H1 (cell line): ENCODE measurements around the gene MMAB. TPM values are rescaled to one million over a fixed set of nuclear protein-coding genes. Genes with fewer than 3 reads are reported as not detected.

Experiments used
- CTCF ChIA-PET: fragments of 300-600 bp; sonication (Branson Sonifier 250); formaldehyde crosslinking; loops from one replicate; lab custom pipeline; 2021; ENCODE audit not compliant: partially characterized antibody; lab: Charles Lee
- POLR2A ChIA-PET: fragments of 300-600 bp; sonication (Branson Sonifier 250); formaldehyde crosslinking; loops from one replicate; lab custom pipeline; 2021; ENCODE audit warnings: inconsistent platforms; ENCODE audit not compliant: partially characterized antibody; lab: Charles Lee
- DNase-seq, 2 experiments: peaks; one replicate each; pipeline versions ENCODE4 v3.0.0 to v3.0.0-alpha.2; 2010 to 2022; ENCODE audit warnings: low spot score in 2 of 2, low read depth in 1 of 2, mixed read lengths in 1 of 2
- FAIRE-seq: peaks from 2 replicates; lab custom pipeline; 2011; peaks lifted over from hg19 to GRCh38; lab: Jason Lieb, UNC
- H2AFZ ChIP-seq: 2 replicates; pipeline ENCODE4 v1.8.1; 2012; ENCODE audit warnings: low read length, inconsistent platforms
- H2AK5ac ChIP-seq: 2 replicates; pipeline ENCODE4 v1.6.1; 2013; ENCODE audit warnings: low read depth, low read length
- H2BK120ac ChIP-seq: replicated peaks from 2 replicates; pipeline ENCODE3; 2013; ENCODE audit warnings: low read depth, low read length, inconsistent platforms
- H2BK12ac ChIP-seq: 2 replicates; pipeline ENCODE4 v1.6.1; 2013; ENCODE audit warnings: low read depth, low read length
- H2BK15ac ChIP-seq: 2 replicates; pipeline ENCODE4 v1.6.1; 2013; ENCODE audit warnings: low read length
- H2BK20ac ChIP-seq: 2 replicates; pipeline ENCODE4 v1.6.1; 2013; ENCODE audit warnings: low read length
- H2BK5ac ChIP-seq: 2 replicates; pipeline ENCODE4 v1.6.1; 2013; ENCODE audit warnings: low read depth, low read length
- H3K14ac ChIP-seq: 2 replicates; pipeline ENCODE4 v1.6.1; 2013; ENCODE audit warnings: inconsistent platforms; ENCODE audit not compliant: insufficient read length
- H3K18ac ChIP-seq: 2 replicates; pipeline ENCODE4 v1.6.1; 2013; ENCODE audit warnings: low read length; ENCODE audit errors: extremely low read depth
- H3K23ac ChIP-seq: 2 replicates; pipeline ENCODE4 v1.6.1; 2013; ENCODE audit warnings: inconsistent platforms; ENCODE audit not compliant: insufficient read length
- H3K23me2 ChIP-seq: 2 replicates; pipeline ENCODE4 v1.6.1; 2013; ENCODE audit warnings: low read depth, low read length
- H3K27ac ChIP-seq: 2 replicates; pipeline ENCODE4 v1.6.1; 2011; ENCODE audit warnings: low read depth, low read length, inconsistent platforms
- H3K27me3 ChIP-seq, 4 experiments: replicated peaks in 1 of 4; 1 replicate in 1 of 4; 2 replicates in 3 of 4; pipeline versions ENCODE4 v1.6.1 to v1.8.1; 2011 to 2013; ENCODE audit warnings: low read length in 3 of 4, mild to moderate bottlenecking in 3 of 4, inconsistent platforms in 2 of 4, mixed read lengths in 2 of 4, moderate library complexity in 1 of 4; ENCODE audit not compliant: control insufficient read depth in 3 of 4, insufficient read depth in 3 of 4; ENCODE audit errors: extremely low read depth in 1 of 4
- H3K36me3 ChIP-seq, 4 experiments: 2 replicates each; pipeline versions ENCODE4 v1.6.1 to v1.8.1; 2011 to 2013; ENCODE audit warnings: mild to moderate bottlenecking in 4 of 4, low read length in 3 of 4, moderate library complexity in 2 of 4, control low read depth in 1 of 4, inconsistent platforms in 1 of 4; ENCODE audit not compliant: insufficient read depth in 4 of 4, control insufficient read depth in 2 of 4
- H3K4ac ChIP-seq: replicated peaks from 2 replicates; pipeline ENCODE3; 2013; ENCODE audit warnings: low read length, low read depth, mixed read lengths, inconsistent platforms; ENCODE audit not compliant: insufficient read length
- H3K4me1 ChIP-seq, 4 experiments: replicated peaks in 1 of 4; 1 replicate in 1 of 4; 2 replicates in 3 of 4; pipeline versions ENCODE4 v1.6.1 to v1.8.1; 2011 to 2013; ENCODE audit warnings: low read length in 3 of 4, inconsistent platforms in 2 of 4, mixed read lengths in 1 of 4; ENCODE audit not compliant: insufficient read depth in 4 of 4, control insufficient read depth in 3 of 4
- H3K4me2 ChIP-seq, 2 experiments: 2 replicates each; pipeline versions ENCODE4 v1.6.1 to v1.8.1; 2011 to 2013; ENCODE audit warnings: low read depth in 2 of 2, low read length in 2 of 2, control low read depth in 1 of 2, inconsistent platforms in 1 of 2, mild to moderate bottlenecking in 1 of 2; ENCODE audit not compliant: insufficient read depth in 1 of 2
- H3K4me3 ChIP-seq, 4 experiments: fragments of 200-600, 300-600 bp in 1 of 4; sonication (generic), shearing (Covaris generic), sonication (Bioruptor Twin) in 1 of 4; 2 replicates each; pipeline versions ENCODE4 v1.5.1 to v1.8.1; 2011 to 2016; ENCODE audit warnings: low read length in 4 of 4, low read depth in 3 of 4, control low read depth in 2 of 4, inconsistent platforms in 2 of 4, mild to moderate bottlenecking in 2 of 4, mixed read lengths in 1 of 4, moderate library complexity in 1 of 4; ENCODE audit not compliant: insufficient read depth in 2 of 4; ENCODE audit errors: extremely low read depth in 1 of 4
- H3K56ac ChIP-seq: replicated peaks from 2 replicates; pipeline ENCODE3; 2013; ENCODE audit warnings: low read depth, mild to moderate bottlenecking, mixed read lengths, low read length, inconsistent platforms; ENCODE audit not compliant: insufficient read length
- H3K79me1 ChIP-seq: 2 replicates; pipeline ENCODE4 v1.6.1; 2013; ENCODE audit warnings: low read depth, low read length, control low read depth
- H3K79me2 ChIP-seq, 2 experiments: 2 replicates each; pipeline versions ENCODE4 v1.6.1 to v1.8.1; 2012 to 2013; ENCODE audit warnings: low read length in 2 of 2, mild to moderate bottlenecking in 2 of 2, inconsistent platforms in 1 of 2; ENCODE audit not compliant: insufficient read depth in 2 of 2, control insufficient read depth in 1 of 2
- H3K9ac ChIP-seq, 4 experiments: replicated peaks in 1 of 4; 1 replicate in 1 of 4; 2 replicates in 3 of 4; pipeline versions ENCODE4 v1.6.1 to v1.8.1; 2011 to 2013; ENCODE audit warnings: low read depth in 3 of 4, low read length in 3 of 4, control low read depth in 2 of 4, mild to moderate bottlenecking in 2 of 4, moderate library complexity in 2 of 4, inconsistent platforms in 1 of 4; ENCODE audit errors: extremely low read depth in 1 of 4
- H3K9me3 ChIP-seq, 2 experiments: 2 replicates each; pipeline versions ENCODE4 v1.6.1 to v1.8.1; 2012 to 2013; ENCODE audit warnings: mild to moderate bottlenecking in 2 of 2, moderate library complexity in 2 of 2, control low read depth in 1 of 2, inconsistent platforms in 1 of 2, low read depth in 1 of 2, low read length in 1 of 2, mixed read lengths in 1 of 2; ENCODE audit not compliant: insufficient read depth in 2 of 2
- H4K20me1 ChIP-seq, 2 experiments: replicated peaks in 1 of 2; 2 replicates each; pipeline versions ENCODE3 to v1.8.1; 2011 to 2013; ENCODE audit warnings: inconsistent platforms in 2 of 2, low read length in 2 of 2, mild to moderate bottlenecking in 1 of 2; ENCODE audit not compliant: insufficient read depth in 2 of 2, control insufficient read depth in 1 of 2
- H4K5ac ChIP-seq: 2 replicates; pipeline ENCODE4 v1.6.1; 2013; ENCODE audit warnings: low read length, low read depth, mixed read lengths, inconsistent platforms; ENCODE audit not compliant: insufficient read length
- H4K8ac ChIP-seq: 2 replicates; pipeline ENCODE4 v1.8.0; 2013; ENCODE audit warnings: mild to moderate bottlenecking, moderate library complexity, low read length, inconsistent platforms; ENCODE audit not compliant: insufficient read depth; ENCODE audit errors: extremely low read depth
- H4K91ac ChIP-seq: replicated peaks from 2 replicates; pipeline ENCODE3; 2013; ENCODE audit warnings: low read length, mixed read lengths, inconsistent platforms; ENCODE audit not compliant: insufficient read length
- E2F6 ChIP-seq: IDR thresholded peaks from 2 replicates; pipeline ENCODE4 v1.6.1; 2012; ENCODE audit warnings: inconsistent platforms
- HDAC6 ChIP-seq: IDR thresholded peaks from one replicate; pipeline ENCODE4 v1.7.1; 2012; ENCODE audit warnings: low read depth, mild to moderate bottlenecking, inconsistent platforms, low read length, moderate library complexity
- JUND ChIP-seq: IDR thresholded peaks from 2 replicates; pipeline ENCODE4 v1.6.1; 2011; ENCODE audit warnings: mild to moderate bottlenecking, improper control_type of control experiment, low read length
- PHF8 ChIP-seq: fragments of 200-600 bp; sonication (generic); conservative IDR thresholded peaks from 2 replicates; pipeline ENCODE4 v1.7.1; 2012; ENCODE audit warnings: low read depth, mild to moderate bottlenecking, inconsistent platforms, low read length, moderate library complexity
- WGBS, 2 experiments: shearing (Covaris generic) in 1 of 2; methylation state at CpG; one replicate each; pipeline versions ENCODE4 v1.1.6 to v1.1.7; 2013 to 2015; ENCODE audit warnings: low lambda C conversion rate in 2 of 2, mixed read lengths in 2 of 2, inconsistent platforms in 1 of 2, low coverage in 1 of 2, missing lambda C conversion rate in 1 of 2; ENCODE audit not compliant: insufficient replicate concordance in 2 of 2, insufficient coverage in 1 of 2, insufficient read length in 1 of 2; ENCODE audit errors: extremely low coverage in 1 of 2, missing lambda C conversion rate in 1 of 2; 5-methylcytosine and 5-hydroxymethylcytosine counted together
- polyA plus RNA-seq, 7 experiments: library from polyadenylated mRNA; depleted of rRNA in 3 of 7; stranded (reverse) in 5 of 7; unstranded in 2 of 7; fragments of >200 nt in 5 of 7; fragments of 200-250 nt in 2 of 7; gene quantifications; 1 replicate in 5 of 7; 2 replicates in 1 of 7; 4 replicates in 1 of 7; pipeline versions ENCODE4 v1.2.1 to v1.2.3, GENCODE V29; 2011 to 2013; ENCODE audit warnings: missing spikeins in 2 of 7, mixed read lengths in 2 of 7
- total RNA-seq: library from RNA; stranded (reverse); fragmentation: NEBNext Ultra II Directional; extraction: Animal tissue kit (Norgen Biotek cat#: 25700); gene quantifications from 2 replicates; pipeline ENCODE4 v1.2.1, GENCODE V29; 2021

MMAB gene
- total and polyA plus RNA-seq, 2 of the 8 experiments (the other 6 are each of a cell fraction or from before 2014, with no cell fraction given): 12.9 to 18.5 TPM

GRCh38 chr12:109537136-109537535 is 36.2 kb downstream of the MMAB start:
- Histone ChIP-seq H2BK12ac (no peak overlapping the region), H2BK20ac (no peak overlapping the region), H3K9ac (no peak overlapping the region), H3K4me3 (no peak overlapping the region), H3K27ac (no peak overlapping the region), H3K79me2 (no peaks in the 10 kb centered on the region), H3K56ac (no peak overlapping the region), H3K23me2 (no peaks in the 10 kb centered on the region), H3K9me3 (no peaks in the 10 kb centered on the region), H3K4ac (no peak overlapping the region), H2AK5ac (no peak overlapping the region), H3K4me1 (no peaks in the 10 kb centered on the region), H3K36me3 (no peaks in the 10 kb centered on the region), H3K27me3 (no peaks in the 10 kb centered on the region), H2BK5ac (no peak overlapping the region), H3K23ac (no peak overlapping the region), H4K5ac (no peak overlapping the region), H3K18ac (no peak overlapping the region), H3K4me2 (no peak overlapping the region), H4K91ac (no peak overlapping the region), H2AFZ (no peak overlapping the region), H3K79me1 (no peaks in the 10 kb centered on the region), H4K20me1 (no peaks in the 10 kb centered on the region), H3K14ac (no peak overlapping the region), H4K8ac (no peak overlapping the region), H2BK120ac (no peak overlapping the region), H2BK15ac (no peak overlapping the region)
- ChIA-PET CTCF (interaction anchor here (1.2 to 1.5 kb wide), 3 partner anchors 14 to 49 kb away, joined by 3 to 5 read pairs (median 3); no protein-coding TSS in a partner anchor), POLR2A (interaction anchor here (0.6 kb wide), 1 partner anchor 15 kb away, joined by 3 read pairs; no protein-coding TSS in a partner anchor)
- DNase-seq (no peak), FAIRE-seq (no peak)
- TF ChIP-seq PHF8: no peak
- no peak for TF ChIP-seq E2F6
- TF ChIP-seq JUND: no peak
- no peak for TF ChIP-seq HDAC6
- WGBS, 2 experiments: 79% methylated on average over 8 of the region's 8 CpGs; no CpG with 5 or more reads in 1 of the 2 experiments
